Measurements from ENCODE around the gene PRDM10. TPM values are rescaled to one million over a fixed set of nuclear protein-coding genes. Genes with fewer than 3 reads are reported as not detected.

Gene PRDM10
- total and polyA plus RNA-seq, 10 of the 15 experiments (the other 5 are each of a cell fraction or from before 2014, with no cell fraction given), result 0.93 to 6.2 (median 4.1) TPM

DNA sequence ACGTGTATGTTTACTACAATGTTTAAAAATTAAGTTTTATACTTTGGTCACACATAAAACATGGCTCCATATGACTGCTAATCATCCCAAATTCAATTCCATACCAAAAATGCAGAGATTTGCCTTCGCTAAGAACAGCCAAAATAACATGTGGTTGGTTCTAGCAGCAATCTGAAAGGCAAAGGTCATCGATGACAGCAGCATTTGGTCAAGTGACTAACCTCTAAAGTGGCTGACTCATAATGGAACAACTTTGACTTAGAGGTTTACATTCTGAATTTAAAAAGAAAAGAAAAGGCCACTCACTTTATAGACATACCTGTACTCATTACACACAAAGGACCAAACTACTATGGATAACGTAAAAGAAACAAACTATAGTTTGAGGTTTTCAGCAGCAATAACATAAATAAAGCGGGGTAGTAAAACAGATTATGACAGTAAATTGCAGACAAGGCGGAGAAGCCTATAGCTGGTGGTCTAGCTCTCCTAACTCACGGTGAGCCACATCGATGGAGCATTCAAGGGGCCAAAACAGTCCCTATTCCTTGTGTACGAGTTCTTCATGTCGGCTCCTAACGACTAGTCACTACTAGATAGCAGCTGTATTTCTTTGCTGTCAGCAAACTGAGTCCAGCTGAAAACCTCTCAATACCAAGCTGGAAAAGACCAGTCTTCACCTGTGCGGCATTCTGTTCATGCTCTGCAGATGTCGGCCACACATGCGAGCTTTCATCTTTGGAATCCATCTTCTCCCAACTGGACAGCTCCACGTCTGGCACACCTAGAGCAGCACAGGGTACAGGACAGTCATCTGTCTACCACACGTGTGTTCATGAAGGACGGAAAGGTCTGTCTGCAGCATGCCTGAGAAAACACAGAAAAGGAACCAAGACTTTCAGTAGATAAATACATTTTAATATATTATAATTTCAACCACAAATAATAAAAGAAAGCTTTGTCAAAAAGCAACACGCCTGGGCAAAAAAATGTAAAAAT, 42.1 kb downstream of the PRDM10 start (continued):
- TF ChIP-seq, protein P1, sequence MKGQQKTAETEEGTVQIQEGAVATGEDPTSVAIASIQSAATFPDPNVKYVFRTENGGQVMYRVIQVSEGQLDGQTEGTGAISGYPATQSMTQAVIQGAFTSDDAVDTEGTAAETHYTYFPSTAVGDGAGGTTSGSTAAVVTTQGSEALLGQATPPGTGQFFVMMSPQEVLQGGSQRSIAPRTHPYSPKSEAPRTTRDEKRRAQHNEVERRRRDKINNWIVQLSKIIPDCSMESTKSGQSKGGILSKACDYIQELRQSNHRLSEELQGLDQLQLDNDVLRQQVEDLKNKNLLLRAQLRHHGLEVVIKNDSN (IDR thresholded peaks at IDR 0.05; ENCODE audit: borderline replicate concordance, extremely low read length, insufficient read depth, low read depth, low read length), result no peak
- TF ChIP-seq TCF12 (IDR thresholded peaks at IDR 0.05; ENCODE audit: low read depth, low read length) (no peak), JUNB (IDR thresholded peaks at IDR 0.05) (peak; percentile 96), MYC (IDR thresholded peaks at IDR 0.05; ENCODE audit: insufficient read depth, insufficient read length, insufficient replicate concordance, low read length, severe bottlenecking) (no peak), IRF4 (IDR thresholded peaks at IDR 0.05; ENCODE audit: low read depth, low read length) (peak; percentile 88; the same call in 1 of the 2 replicates), IKZF1 (conservative IDR thresholded peaks at IDR 0.05) (no peak), TCF7 (IDR thresholded peaks at IDR 0.05; ENCODE audit: borderline replicate concordance) (no peak)

GRCh38 chr11:129959687-129960086, 42.9 kb downstream of the PRDM10 start:
- ChIA-PET POLR2A (no interaction called here), SMC1A (ENCODE audit: uncharacterized antibody, unreplicated experiment) (no interaction called here), CTCF (no interaction called here), RAD21 (ENCODE audit: unreplicated experiment) (no interaction called here)
- DNase-seq (ENCODE audit: low read depth, low spot score) (no peak), FAIRE-seq (no peak), ATAC-seq (peak; percentile 35; the same call in 1 of the 3 replicates)
- Histone ChIP-seq H3K36me3 (ENCODE audit: control insufficient read depth in 2 of 2, insufficient read depth in 2 of 2, low read length in 1 of 2) (peaks cover 0 to 4% of the 10 kb centered on the region in 2 experiments; a peak in 2 of 4 replicates), H3K79me2 (ENCODE audit: control insufficient read depth, insufficient read depth, low read length) (no peaks in the 10 kb centered on the region), H3K4me2 (ENCODE audit: control insufficient read depth, insufficient read depth) (no peak overlapping the region), H3K9ac (ENCODE audit: control insufficient read depth, insufficient read depth, low read length) (no peak overlapping the region), H3K27ac (ENCODE audit: control insufficient read depth, insufficient read depth) (no peak overlapping the region), H2AFZ (ENCODE audit: control insufficient read depth, low read depth, low read length) (no peak overlapping the region), H3K4me1 (ENCODE audit: control insufficient read depth, insufficient read depth, low read length) (peaks cover 8% of the 10 kb centered on the region; the same call in 1 of the 2 replicates), H4K20me1 (ENCODE audit: control insufficient read depth, insufficient read depth) (no peaks in the 10 kb centered on the region; the same call in 1 of the 2 replicates), H3K4me3 (no peak overlapping the region), H3K9me3 (replicated peaks; ENCODE audit: control insufficient read depth, insufficient read depth, low read length) (no peaks in the 10 kb centered on the region), H3K27me3 (replicated peaks in 1 of 2; ENCODE audit: control insufficient read depth in 2 of 2, insufficient read depth in 2 of 2, low read length in 1 of 2) (no peaks in the 10 kb centered on the region)
- in situ Hi-C loops (cut with MboI), result no loop called here
- 40% methylated on average over 3 of the region's 3 CpGs for WGBS (ENCODE audit: insufficient coverage, insufficient replicate concordance, low lambda C conversion rate, missing lambda C conversion rate)
- intact Hi-C loops (cut with micrococcal nuclease; ENCODE audit: unreplicated experiment), result no loop called here
- BruUV-seq (replicated peaks), result no TSS peak
- TF ChIP-seq CUX1 (IDR thresholded peaks at IDR 0.05; ENCODE audit: insufficient replicate concordance, low read depth, low read length) (no peak), POLR2AphosphoS5 (IDR thresholded peaks at IDR 0.05; ENCODE audit: low read length) (no peak), ZNF622 (IDR thresholded peaks at IDR 0.05) (no peak)
- TF ChIP-seq, protein P2, sequence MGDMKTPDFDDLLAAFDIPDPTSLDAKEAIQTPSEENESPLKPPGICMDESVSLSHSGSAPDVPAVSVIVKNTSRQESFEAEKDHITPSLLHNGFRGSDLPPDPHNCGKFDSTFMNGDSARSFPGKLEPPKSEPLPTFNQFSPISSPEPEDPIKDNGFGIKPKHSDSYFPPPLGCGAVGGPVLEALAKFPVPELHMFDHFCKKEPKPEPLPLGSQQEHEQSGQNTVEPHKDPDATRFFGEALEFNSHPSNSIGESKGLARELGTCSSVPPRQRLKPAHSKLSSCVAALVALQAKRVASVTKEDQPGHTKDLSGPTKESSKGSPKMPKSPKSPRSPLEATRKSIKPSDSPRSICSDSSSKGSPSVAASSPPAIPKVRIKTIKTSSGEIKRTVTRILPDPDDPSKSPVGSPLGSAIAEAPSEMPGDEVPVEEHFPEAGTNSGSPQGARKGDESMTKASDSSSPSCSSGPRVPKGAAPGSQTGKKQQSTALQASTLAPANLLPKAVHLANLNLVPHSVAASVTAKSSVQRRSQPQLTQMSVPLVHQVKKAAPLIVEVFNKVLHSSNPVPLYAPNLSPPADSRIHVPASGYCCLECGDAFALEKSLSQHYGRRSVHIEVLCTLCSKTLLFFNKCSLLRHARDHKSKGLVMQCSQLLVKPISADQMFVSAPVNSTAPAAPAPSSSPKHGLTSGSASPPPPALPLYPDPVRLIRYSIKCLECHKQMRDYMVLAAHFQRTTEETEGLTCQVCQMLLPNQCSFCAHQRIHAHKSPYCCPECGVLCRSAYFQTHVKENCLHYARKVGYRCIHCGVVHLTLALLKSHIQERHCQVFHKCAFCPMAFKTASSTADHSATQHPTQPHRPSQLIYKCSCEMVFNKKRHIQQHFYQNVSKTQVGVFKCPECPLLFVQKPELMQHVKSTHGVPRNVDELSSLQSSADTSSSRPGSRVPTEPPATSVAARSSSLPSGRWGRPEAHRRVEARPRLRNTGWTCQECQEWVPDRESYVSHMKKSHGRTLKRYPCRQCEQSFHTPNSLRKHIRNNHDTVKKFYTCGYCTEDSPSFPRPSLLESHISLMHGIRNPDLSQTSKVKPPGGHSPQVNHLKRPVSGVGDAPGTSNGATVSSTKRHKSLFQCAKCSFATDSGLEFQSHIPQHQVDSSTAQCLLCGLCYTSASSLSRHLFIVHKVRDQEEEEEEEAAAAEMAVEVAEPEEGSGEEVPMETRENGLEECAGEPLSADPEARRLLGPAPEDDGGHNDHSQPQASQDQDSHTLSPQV (IDR thresholded peaks at IDR 0.05), result no peak

Measured in GM12878 (cell line).